ENCODE measurements around the gene CDH23. TPM values are rescaled to one million over a fixed set of nuclear protein-coding genes. Genes with fewer than 3 reads are reported as not detected.
A peak's percentile ranks its signal among the peaks of the same experiment; 100 is the strongest.
"Not testable (repeated sequence)": the region's sequence is repeated elsewhere in the genome, so short reads cannot be mapped to it uniquely, and the experiment has no call there.

CDH23 gene
- total RNA-seq, 1 donor from 2014 or later: 0.40 TPM

- DNase-seq (ENCODE audit: low read depth): not testable (repeated sequence)
Observed at GRCh38 chr10:71851465-71852095, 454.9 kb downstream of the CDH23 start.

- no peak for DNase-seq (ENCODE audit: low read depth)
Observed at GRCh38 chr10:71852355-71852937, 455.7 kb downstream of the CDH23 start.

GRCh38 chr10:71854031-71854430 is 457.3 kb downstream of the CDH23 start:
- no peak for DNase-seq (ENCODE audit: low read depth)

- DNase-seq (ENCODE audit: low read depth): no peak
Observed at GRCh38 chr10:71856619-71857018, 459.9 kb downstream of the CDH23 start.

- no peak for DNase-seq (ENCODE audit: low read depth)
Observed at GRCh38 chr10:71857934-71858890, 461.5 kb downstream of the CDH23 start.

- DNase-seq (ENCODE audit: low read depth): peak; percentile 100
Observed at GRCh38 chr10:71860243-71861029, 463.7 kb downstream of the CDH23 start.

GRCh38 chr10:71863203-71863602 is 466.5 kb downstream of the CDH23 start:
- DNase-seq (ENCODE audit: low read depth): no peak

GRCh38 chr10:71864911-71865361 is 468.2 kb downstream of the CDH23 start:
- no peak for DNase-seq (ENCODE audit: low read depth)

Small RNA genes lying within 50 kb of the gene (microRNA-seq; reads per million reads assigned to microRNA genes)
- gene MIR7152: not detected

Other genes with a start within 250 kb of the CDH23 start
- 3.6 and 5.2 TPM in 2 replicates for gene UNC5B, start 184.3 kb upstream of the CDH23 start, total RNA-seq
- 0.94 and 1.3 TPM in 2 replicates for gene SLC29A3, start 77.7 kb upstream of the CDH23 start, total RNA-seq